Endothelial cell of umbilical vein (primary cell): ENCODE data around the gene MROH7. TPM values are rescaled to one million over a fixed set of nuclear protein-coding genes. Genes with fewer than 3 reads are reported as not detected.

Source experiments
- BruUV-seq: library from RNA; stranded (reverse); fragments of 400-500 nt; replicated peaks from 2 replicates; lab custom pipeline; 2021; lab: Mats Ljungman, UMichigan
- CTCF ChIA-PET: fragments of 300-600, 350-600 bp; sonication (Branson Sonifier 250); formaldehyde crosslinking; loops from one replicate; lab custom pipeline; 2021; ENCODE audit warnings: antibody characterized with exemption, inconsistent platforms; lab: Charles Lee
- POLR2A ChIA-PET: fragments of 300-600, 350-600 bp; sonication (Branson Sonifier 250); formaldehyde crosslinking; loops from one replicate; lab custom pipeline; 2021; ENCODE audit warnings: antibody characterized with exemption, inconsistent platforms; lab: Charles Lee
- DNase-seq: peaks from one replicate; pipeline ENCODE4 v3.0.0-alpha.2; 2011; ENCODE audit warnings: low read depth, low spot score
- FAIRE-seq: peaks from 2 replicates; lab custom pipeline; 2011; peaks lifted over from hg19 to GRCh38; lab: Jason Lieb, UNC
- H2AFZ ChIP-seq: 2 replicates; pipeline ENCODE4 v1.6.0; 2012; ENCODE audit warnings: low read depth, low read length, control low read depth, inconsistent platforms
- H3K27ac ChIP-seq: 2 replicates; pipeline ENCODE4 v1.5.1; 2011; ENCODE audit warnings: low read depth, mild to moderate bottlenecking, control low read depth, low read length, moderate library complexity; ENCODE audit not compliant: insufficient read depth
- H3K27me3 ChIP-seq, 2 experiments: 2 replicates each; pipeline versions ENCODE4 v1.6.0 to v1.6.1; 2011; ENCODE audit warnings: low read length in 2 of 2, mixed read lengths in 1 of 2; ENCODE audit not compliant: control insufficient read depth in 2 of 2, insufficient read depth in 2 of 2
- H3K36me3 ChIP-seq, 2 experiments: 2 replicates in 1 of 2; 3 replicates in 1 of 2; pipeline ENCODE4 v1.5.1; 2011; ENCODE audit warnings: low read length in 2 of 2, mild to moderate bottlenecking in 1 of 2, moderate library complexity in 1 of 2; ENCODE audit not compliant: control insufficient read depth in 2 of 2, insufficient read depth in 2 of 2; ENCODE audit errors: extremely low read depth in 1 of 2
- H3K4me1 ChIP-seq: 3 replicates; pipeline ENCODE4 v1.5.1; 2011; ENCODE audit warnings: mild to moderate bottlenecking, low read length; ENCODE audit not compliant: control insufficient read depth, insufficient read depth; ENCODE audit errors: extremely low read depth
- H3K4me2 ChIP-seq: 2 replicates; pipeline ENCODE4 v1.6.1; 2011; ENCODE audit warnings: low read length, control low read depth, mixed read lengths; ENCODE audit not compliant: insufficient read depth
- H3K4me3 ChIP-seq, 3 experiments: fragments of 200-600 bp in 1 of 3; sonication (generic), shearing (Covaris generic) in 1 of 3; replicated peaks in 1 of 3; 2 replicates each; pipeline ENCODE4 v1.5.1; 2011 to 2016; ENCODE audit warnings: control low read depth in 3 of 3, low read length in 3 of 3, mild to moderate bottlenecking in 2 of 3, inconsistent platforms in 1 of 3, low read depth in 1 of 3, moderate library complexity in 1 of 3; ENCODE audit not compliant: insufficient read depth in 1 of 3
- H3K79me2 ChIP-seq: 2 replicates; pipeline ENCODE4 v1.6.0; 2012; ENCODE audit warnings: low read length, inconsistent platforms; ENCODE audit not compliant: control insufficient read depth, insufficient read depth
- H3K9ac ChIP-seq: replicated peaks from 2 replicates; pipeline ENCODE3; 2011; ENCODE audit warnings: low read length, control low read depth; ENCODE audit not compliant: insufficient read depth; ENCODE audit errors: extremely low read depth
- H3K9me1 ChIP-seq: replicated peaks from 3 replicates; pipeline ENCODE4 v1.6.0; 2011; ENCODE audit warnings: mild to moderate bottlenecking, low read length; ENCODE audit not compliant: control insufficient read depth, insufficient read depth; ENCODE audit errors: extremely low read depth
- H3K9me3 ChIP-seq: replicated peaks from 2 replicates; pipeline ENCODE4 v1.5.1; 2012; ENCODE audit warnings: low read length, inconsistent platforms; ENCODE audit not compliant: control insufficient read depth, insufficient read depth
- H4K20me1 ChIP-seq: replicated peaks from 2 replicates; pipeline ENCODE3; 2011; ENCODE audit warnings: mild to moderate bottlenecking, low read length; ENCODE audit not compliant: control insufficient read depth, insufficient read depth; ENCODE audit errors: extremely low read depth
- CTCF ChIP-seq, 2 donors: IDR thresholded peaks; 1 replicate in 1 of 2; 2 replicates in 1 of 2; pipeline ENCODE4 v1.5.1; 2011; ENCODE audit warnings: low read length in 2 of 2, mild to moderate bottlenecking in 2 of 2, moderate library complexity in 2 of 2, control low read depth in 1 of 2, inconsistent platforms in 1 of 2, low read depth in 1 of 2; ENCODE audit not compliant: insufficient read depth in 1 of 2; ENCODE audit errors: extremely low read depth in 1 of 2
- EZH2 ChIP-seq: IDR thresholded peaks from 2 replicates; pipeline ENCODE4 v1.6.1; 2012; ENCODE audit warnings: borderline replicate concordance, low read depth, mild to moderate bottlenecking, moderate library complexity, low read length, inconsistent platforms; ENCODE audit not compliant: severe bottlenecking
- FOS ChIP-seq: IDR thresholded peaks from 2 replicates; pipeline ENCODE4 v1.6.1; 2011; ENCODE audit warnings: mild to moderate bottlenecking, low read length, moderate library complexity, borderline replicate concordance; ENCODE audit not compliant: insufficient read depth
- GATA2 ChIP-seq: IDR thresholded peaks from 2 replicates; pipeline ENCODE4 v1.7.0; 2011; ENCODE audit warnings: low read depth, mild to moderate bottlenecking, moderate library complexity, mixed read lengths, low read length; ENCODE audit not compliant: insufficient read length, insufficient read depth
- JUN ChIP-seq: IDR thresholded peaks from 2 replicates; pipeline ENCODE4 v1.6.1; 2011; ENCODE audit warnings: borderline replicate concordance, low read depth; ENCODE audit not compliant: insufficient read length, insufficient read depth
- MAX ChIP-seq: IDR thresholded peaks from 2 replicates; pipeline ENCODE4 v1.6.1; 2011; ENCODE audit not compliant: insufficient read depth, insufficient read length
- MYC ChIP-seq: IDR thresholded peaks from one replicate; pipeline ENCODE4 v1.6.1; 2011; ENCODE audit warnings: mild to moderate bottlenecking, low read depth, low read length
- POLR2A ChIP-seq: IDR thresholded peaks from 2 replicates; pipeline ENCODE4 v1.6.1; 2012; ENCODE audit warnings: low read depth, mild to moderate bottlenecking, control low read depth, low read length
- POLR2AphosphoS5 ChIP-seq: IDR thresholded peaks from 2 replicates; pipeline ENCODE4 v1.6.1; 2012; ENCODE audit warnings: low read depth, mild to moderate bottlenecking, control low read depth, low read length, moderate library complexity; ENCODE audit not compliant: insufficient read depth
- dilution Hi-C: fragments of 300-500 bp; cut with MboI; formaldehyde crosslinking; loops from one replicate; pipeline ENCODE4 v1.15.0; 2019; ENCODE audit warnings: low sequenced_read_pairs; ENCODE audit not compliant: extremely low pct_ligation_motif_present
- intact Hi-C: fragments of 100-400 bp; cut with micrococcal nuclease; formaldehyde crosslinking; loops from one replicate; pipeline ENCODE4 v1.10.0; 2022
- polyA plus RNA-seq, 4 experiments: library from polyadenylated mRNA; depleted of rRNA in 3 of 4; stranded (reverse) in 3 of 4; unstranded in 1 of 4; fragments of >200 nt; gene quantifications; 2 replicates each; pipeline versions ENCODE4 v1.2.1 to v1.2.3, GENCODE V29; 2011 to 2012; ENCODE audit warnings: missing spikeins in 1 of 4
- total RNA-seq: library from RNA; stranded (reverse); gene quantifications from 2 replicates; pipeline ENCODE4 v1.2.3, GENCODE V29; 2021

The MROH7 gene
- total and polyA plus RNA-seq, 2 donors (not counting 3 experiments of a cell fraction or from before 2014, with no cell fraction given): 0.06 to 0.24 TPM

- Histone ChIP-seq H3K4me1 (no peaks in the 10 kb centered on the region), H3K27ac (no peak overlapping the region), H3K79me2 (no peaks in the 10 kb centered on the region), H3K36me3 (no peaks in the 10 kb centered on the region), H2AFZ (no peak overlapping the region), H3K4me2 (no peak overlapping the region), H3K9ac (no peak overlapping the region), H3K9me1 (no peaks in the 10 kb centered on the region), H3K27me3 (no peaks in the 10 kb centered on the region), H3K9me3 (no peaks in the 10 kb centered on the region), H4K20me1 (no peaks in the 10 kb centered on the region), H3K4me3 (no peak overlapping the region)
- DNase-seq: no peak
- TF ChIP-seq FOS: no peak
- no peak for TF ChIP-seq POLR2A
- TF ChIP-seq MYC: no peak
- TF ChIP-seq POLR2AphosphoS5: no peak
- TF ChIP-seq MAX: no peak
- TF ChIP-seq EZH2: no peak
- TF ChIP-seq JUN: no peak
- no peak for TF ChIP-seq GATA2
- TF ChIP-seq CTCF (IDR thresholded peaks at IDR 0.05; ENCODE audit: extremely low read depth in 1 of 2, insufficient read depth in 1 of 2, low read depth in 1 of 2, low read length in 2 of 2): no peak
- intact Hi-C loops (no loop called here), dilution Hi-C loops (no loop called here)
- POLR2A ChIA-PET: no interaction called here
- no peak for FAIRE-seq
- CTCF ChIA-PET: no interaction called here
- BruUV-seq: no TSS peak
Observed at GRCh38 chr1:54610048-54610447, 31.5 kb upstream of the MROH7 start.
